Measurements from ENCODE around the gene ADAMTS13. TPM values are rescaled to one million over a fixed set of nuclear protein-coding genes. Genes with fewer than 3 reads are reported as not detected.
"Not testable (repeated sequence)": the region's sequence is repeated elsewhere in the genome, so short reads cannot be mapped to it uniquely, and the experiment has no call there.

Gene ADAMTS13
- total and polyA plus RNA-seq, 8 donors = 1.2 to 11.1 (median 7.5) TPM

GRCh38 chr9:133389025-133389557 is 33.1 kb upstream of the ADAMTS13 start:
- ATAC-seq = no peak
- no peaks in the 10 kb centered on the region for H3K4me1 ChIP-seq
- peak in 1 of 4 donors; percentile 45 for DNase-seq
- TF ChIP-seq CTCF (IDR thresholded peaks at IDR 0.05) = no peak
- no peak overlapping the region for H3K4me3 ChIP-seq
- H3K27ac ChIP-seq = no peak overlapping the region
- intact Hi-C loops (cut with DNase I) = no loop called here
- H3K27me3 ChIP-seq = peaks cover 0 to 14% of the 10 kb centered on the region in 2 donors
- H3K36me3 ChIP-seq = no peaks in the 10 kb centered on the region
- H3K9me3 ChIP-seq = no peaks in the 10 kb centered on the region

- intact Hi-C loops (cut with DNase I) = no loop called here
- Histone ChIP-seq H3K27me3 (peaks cover 0 to 18% of the 10 kb centered on the region in 2 donors), H3K27ac (no peak overlapping the region), H3K4me1 (no peaks in the 10 kb centered on the region), H3K36me3 (no peaks in the 10 kb centered on the region), H3K4me3 (no peak overlapping the region), H3K9me3 (no peaks in the 10 kb centered on the region)
- DNase-seq = peak in 1 of 4 donors; percentile 49
- TF ChIP-seq CTCF (IDR thresholded peaks at IDR 0.05) = no peak
- no peak for ATAC-seq
Measured at GRCh38 chr9:133389562-133389961, 32.6 kb upstream of the ADAMTS13 start.

- Histone ChIP-seq H3K9me3 (no peaks in the 10 kb centered on the region), H3K36me3 (no peaks in the 10 kb centered on the region), H3K27ac (no peak overlapping the region), H3K4me3 (no peak overlapping the region), H3K4me1 (no peaks in the 10 kb centered on the region), H3K27me3 (peaks cover 0 to 30% of the 10 kb centered on the region in 2 donors)
- no peak for ATAC-seq
- TF ChIP-seq CTCF (IDR thresholded peaks at IDR 0.05) = no peak
- no peak for DNase-seq
- intact Hi-C loops (cut with DNase I) = no loop called here
Measured at GRCh38 chr9:133390713-133391112, 31.5 kb upstream of the ADAMTS13 start.

DNA sequence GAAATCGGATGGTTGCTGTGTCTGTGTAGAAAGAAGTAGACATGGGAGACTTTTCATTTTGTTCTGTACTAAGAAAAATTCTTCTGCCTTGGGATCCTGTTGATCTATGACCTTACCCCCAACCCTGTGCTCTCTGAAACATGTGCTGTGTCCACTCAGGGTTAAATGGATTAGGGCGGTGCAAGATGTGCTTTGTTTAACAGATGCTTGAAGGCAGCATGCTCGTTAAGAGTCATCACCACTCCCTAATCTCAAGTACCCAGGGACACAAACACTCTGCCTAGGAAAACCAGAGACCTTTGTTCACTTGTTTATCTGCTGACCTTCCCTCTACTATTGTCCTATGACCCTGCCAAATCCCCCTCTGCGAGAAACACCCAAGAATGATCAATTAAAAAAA is 30.7 kb upstream of the ADAMTS13 start:
- intact Hi-C loops (cut with DNase I); DNase-seq; H3K4me3 ChIP-seq; H3K4me1 ChIP-seq; H3K9me3 ChIP-seq; H3K36me3 ChIP-seq; H3K27ac ChIP-seq: not testable (repeated sequence)
- H3K27me3 ChIP-seq = peaks cover 0 to 37% of the 10 kb centered on the region in 2 donors
- peak; percentile 65 for ATAC-seq

- H3K27ac ChIP-seq; intact Hi-C loops (cut with DNase I): not testable (repeated sequence)
Measured at GRCh38 chr9:133392308-133392707, 29.9 kb upstream of the ADAMTS13 start.

GRCh38 chr9:133393399-133393798 is 28.8 kb upstream of the ADAMTS13 start:
- no peaks in the 10 kb centered on the region for H3K9me3 ChIP-seq
- H3K27me3 ChIP-seq = peaks cover 0 to 52% of the 10 kb centered on the region in 2 donors
- no peak overlapping the region for H3K27ac ChIP-seq
- no peaks in the 10 kb centered on the region for H3K4me1 ChIP-seq
- intact Hi-C loops (cut with DNase I) = no loop called here
- ATAC-seq (no peak), DNase-seq (no peak)
- TF ChIP-seq CTCF (IDR thresholded peaks at IDR 0.05) = no peak
- H3K4me3 ChIP-seq = no peak overlapping the region
- H3K36me3 ChIP-seq = no peaks in the 10 kb centered on the region

More at GRCh38 chr9:133392308-133392707, 29.9 kb upstream of the ADAMTS13 start:
- not testable (repeated sequence) for ATAC-seq, H3K36me3 ChIP-seq, H3K9me3 ChIP-seq, H3K4me1 ChIP-seq, DNase-seq, H3K4me3 ChIP-seq
- peaks cover 0 to 46% of the 10 kb centered on the region in 2 donors for H3K27me3 ChIP-seq
